IPS DF 4.7 (cell line): ENCODE measurements around the gene CH25H.
"Not testable (repeated sequence)": the region's sequence is repeated elsewhere in the genome, so short reads cannot be mapped to it uniquely, and the experiment has no call there.

Source experiments
- DNase-seq: peaks from one replicate; pipeline ENCODE4 v3.0.0-alpha.2; 2013; ENCODE audit warnings: low spot score; ENCODE audit errors: extremely low read depth

CH25H gene

GRCh38 chr10:89201345-89202032 is 5.6 kb downstream of the CH25H start:
- no peak for DNase-seq

GRCh38 chr10:89197473-89197872 is 9.6 kb downstream of the CH25H start:
- no peak for DNase-seq

GRCh38 chr10:89191301-89191700 is 15.8 kb downstream of the CH25H start:
- not testable (repeated sequence) for DNase-seq

GRCh38 chr10:89189211-89189734 is 17.8 kb downstream of the CH25H start:
- no peak for DNase-seq

- no peak for DNase-seq
Observed at GRCh38 chr10:89185658-89186057, 21.5 kb downstream of the CH25H start.

GRCh38 chr10:89184638-89185037 is 22.5 kb downstream of the CH25H start:
- DNase-seq = no peak

- no peak for DNase-seq
Observed at GRCh38 chr10:89183571-89183970, 23.5 kb downstream of the CH25H start.

- no peak for DNase-seq
Observed at GRCh38 chr10:89182894-89183293, 24.2 kb downstream of the CH25H start.

GRCh38 chr10:89175816-89176215 is 31.3 kb downstream of the CH25H start:
- DNase-seq = no peak

- no peak for DNase-seq
Observed at GRCh38 chr10:89173075-89173474, 34.0 kb downstream of the CH25H start.

GRCh38 chr10:89171996-89172395 is 35.1 kb downstream of the CH25H start:
- no peak for DNase-seq

- DNase-seq = no peak
Observed at GRCh38 chr10:89171263-89171872, 35.7 kb downstream of the CH25H start.

GRCh38 chr10:89168354-89168900 is 38.7 kb downstream of the CH25H start:
- not testable (repeated sequence) for DNase-seq

GRCh38 chr10:89167915-89168314 is 39.2 kb downstream of the CH25H start:
- DNase-seq = no peak

GRCh38 chr10:89165923-89166322 is 41.2 kb downstream of the CH25H start:
- no peak for DNase-seq

GRCh38 chr10:89164920-89165319 is 42.2 kb downstream of the CH25H start:
- DNase-seq = no peak

GRCh38 chr10:89164080-89164479 is 43.0 kb downstream of the CH25H start:
- DNase-seq = no peak

- DNase-seq = no peak
Observed at GRCh38 chr10:89163265-89163995, 43.7 kb downstream of the CH25H start.

GRCh38 chr10:89162596-89162995 is 44.5 kb downstream of the CH25H start:
- no peak for DNase-seq

- DNase-seq = no peak
Observed at GRCh38 chr10:89160339-89160738, 46.8 kb downstream of the CH25H start.

- no peak for DNase-seq
Observed at GRCh38 chr10:89159761-89160160, 47.4 kb downstream of the CH25H start.

- no peak for DNase-seq
Observed at GRCh38 chr10:89159316-89159715, 47.8 kb downstream of the CH25H start.
